ENCODE results near the gene MED1.
"Not testable (repeated sequence)": the region's sequence is repeated elsewhere in the genome, so short reads cannot be mapped to it uniquely, and the experiment has no call there.

MED1 gene

DNA sequence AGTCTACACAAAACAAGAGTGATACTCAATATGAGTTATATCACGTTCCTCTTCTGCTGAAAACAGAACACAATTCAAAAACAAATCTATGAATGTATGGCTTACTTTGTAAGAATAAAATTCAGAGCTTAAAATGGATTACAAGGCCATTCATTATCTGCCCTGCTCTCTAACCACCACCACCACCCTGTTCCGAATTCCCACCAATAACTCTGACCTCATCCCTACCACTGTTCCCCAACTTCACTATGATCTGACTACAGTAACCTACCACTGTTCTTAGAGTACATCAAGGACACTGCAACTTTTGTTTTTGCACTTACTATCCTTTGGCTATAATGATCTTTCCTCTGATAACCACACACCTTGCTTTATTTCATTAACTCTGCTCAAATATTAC, 70.9 kb downstream of the MED1 start:
- H3K36me3 ChIP-seq (ENCODE audit: low read depth) = no peaks in the 10 kb centered on the region
- TF ChIP-seq, protein P1, sequence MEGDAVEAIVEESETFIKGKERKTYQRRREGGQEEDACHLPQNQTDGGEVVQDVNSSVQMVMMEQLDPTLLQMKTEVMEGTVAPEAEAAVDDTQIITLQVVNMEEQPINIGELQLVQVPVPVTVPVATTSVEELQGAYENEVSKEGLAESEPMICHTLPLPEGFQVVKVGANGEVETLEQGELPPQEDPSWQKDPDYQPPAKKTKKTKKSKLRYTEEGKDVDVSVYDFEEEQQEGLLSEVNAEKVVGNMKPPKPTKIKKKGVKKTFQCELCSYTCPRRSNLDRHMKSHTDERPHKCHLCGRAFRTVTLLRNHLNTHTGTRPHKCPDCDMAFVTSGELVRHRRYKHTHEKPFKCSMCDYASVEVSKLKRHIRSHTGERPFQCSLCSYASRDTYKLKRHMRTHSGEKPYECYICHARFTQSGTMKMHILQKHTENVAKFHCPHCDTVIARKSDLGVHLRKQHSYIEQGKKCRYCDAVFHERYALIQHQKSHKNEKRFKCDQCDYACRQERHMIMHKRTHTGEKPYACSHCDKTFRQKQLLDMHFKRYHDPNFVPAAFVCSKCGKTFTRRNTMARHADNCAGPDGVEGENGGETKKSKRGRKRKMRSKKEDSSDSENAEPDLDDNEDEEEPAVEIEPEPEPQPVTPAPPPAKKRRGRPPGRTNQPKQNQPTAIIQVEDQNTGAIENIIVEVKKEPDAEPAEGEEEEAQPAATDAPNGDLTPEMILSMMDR (IDR thresholded peaks at IDR 0.05; ENCODE audit: poor library complexity, severe bottlenecking) = no peak
- no peak overlapping the region for H3K4me3 ChIP-seq (ENCODE audit: severe bottlenecking)
- no peaks in the 10 kb centered on the region for H3K27me3 ChIP-seq (ENCODE audit: insufficient read depth, poor library complexity, severe bottlenecking)
- DNase-seq (ENCODE audit: low spot score) = no peak
- H3K27ac ChIP-seq (ENCODE audit: poor library complexity, severe bottlenecking) = no peak overlapping the region
- no peaks in the 10 kb centered on the region for H3K9me3 ChIP-seq (ENCODE audit: severe bottlenecking)
- H3K4me1 ChIP-seq (ENCODE audit: insufficient read depth, poor library complexity, severe bottlenecking) = peaks cover 6% of the 10 kb centered on the region
- no peak for ATAC-seq (ENCODE audit: low read depth)

DNA sequence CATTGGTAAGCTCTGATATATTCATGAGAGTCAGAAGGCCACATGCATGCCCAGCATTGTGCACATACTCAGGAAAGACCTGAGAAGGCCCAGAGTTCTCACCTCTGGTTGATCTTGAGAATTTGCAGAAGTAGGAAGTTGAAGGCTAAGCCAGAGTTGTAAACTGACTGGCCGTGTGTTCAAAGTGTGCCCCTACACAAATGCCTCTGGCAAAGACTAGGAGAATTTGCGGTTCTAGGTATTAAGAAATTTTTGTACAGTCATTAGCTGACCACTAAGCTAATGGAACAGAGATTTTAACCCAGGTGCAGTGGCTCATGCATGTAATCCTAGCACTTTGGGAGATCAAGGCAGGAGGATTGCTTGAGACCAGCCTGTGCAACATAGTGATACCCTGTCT, 74.6 kb downstream of the MED1 start:
- H3K4me1 ChIP-seq (ENCODE audit: insufficient read depth, poor library complexity, severe bottlenecking) = peaks cover 6% of the 10 kb centered on the region
- ATAC-seq (ENCODE audit: low read depth) (no peak), DNase-seq (ENCODE audit: low spot score) (no peak)
- no peaks in the 10 kb centered on the region for H3K36me3 ChIP-seq (ENCODE audit: low read depth)
- no peak overlapping the region for H3K4me3 ChIP-seq (ENCODE audit: severe bottlenecking)
- TF ChIP-seq, protein P1 (IDR thresholded peaks at IDR 0.05; ENCODE audit: poor library complexity, severe bottlenecking) = no peak
- no peaks in the 10 kb centered on the region for H3K9me3 ChIP-seq (ENCODE audit: severe bottlenecking)
- no peaks in the 10 kb centered on the region for H3K27me3 ChIP-seq (ENCODE audit: insufficient read depth, poor library complexity, severe bottlenecking)
- no peak overlapping the region for H3K27ac ChIP-seq (ENCODE audit: poor library complexity, severe bottlenecking)

DNA sequence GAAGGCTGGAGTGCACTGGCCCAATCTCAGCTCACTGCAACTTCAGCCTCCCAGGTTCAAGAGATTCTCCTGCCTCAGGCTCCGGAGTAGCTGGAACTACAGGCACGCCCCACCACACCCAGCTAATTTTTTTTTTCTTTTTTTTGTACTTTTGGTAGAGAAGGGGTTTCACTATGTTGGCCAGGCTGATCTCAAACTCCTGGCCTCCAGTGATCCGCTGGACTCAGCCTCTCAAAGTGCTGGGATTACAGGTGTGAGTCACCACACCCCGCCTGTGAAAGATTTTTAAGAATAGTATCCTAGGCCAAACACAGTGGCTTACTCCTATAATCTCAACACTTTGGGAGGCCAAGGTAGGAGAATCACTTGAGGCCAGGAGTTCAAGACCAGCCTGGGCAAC, 83.3 kb downstream of the MED1 start:
- not testable (repeated sequence) for H3K4me3 ChIP-seq (ENCODE audit: severe bottlenecking)

DNA sequence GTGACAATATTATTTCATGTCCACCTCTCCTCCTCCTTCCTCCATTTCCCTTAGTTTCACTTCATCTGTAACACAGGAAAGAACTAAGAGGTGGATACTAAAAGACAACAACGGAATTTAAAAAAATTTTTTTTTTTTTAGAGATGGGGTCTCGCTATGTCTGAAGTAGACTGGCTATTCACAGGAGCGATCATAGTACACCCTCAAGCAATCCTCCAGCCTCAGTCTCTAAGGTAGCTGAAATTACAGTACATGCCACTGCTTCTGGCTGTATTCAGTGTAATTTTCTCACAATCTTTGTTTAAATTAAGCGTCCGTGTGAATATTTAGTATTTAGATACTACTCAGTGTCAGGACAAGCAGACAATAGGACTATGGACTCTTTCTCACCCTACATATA, 85.2 kb downstream of the MED1 start:
- Histone ChIP-seq H3K9me3 (ENCODE audit: severe bottlenecking) (no peaks in the 10 kb centered on the region), H3K4me3 (ENCODE audit: severe bottlenecking) (no peak overlapping the region)
- no peak for ATAC-seq (ENCODE audit: low read depth)

More for the DNA sequence above, 83.3 kb downstream of the MED1 start:
- DNase-seq (ENCODE audit: low spot score); H3K4me1 ChIP-seq (ENCODE audit: insufficient read depth, poor library complexity, severe bottlenecking); H3K27ac ChIP-seq (ENCODE audit: poor library complexity, severe bottlenecking); H3K36me3 ChIP-seq (ENCODE audit: low read depth); H3K9me3 ChIP-seq (ENCODE audit: severe bottlenecking); H3K27me3 ChIP-seq (ENCODE audit: insufficient read depth, poor library complexity, severe bottlenecking); ATAC-seq (ENCODE audit: low read depth): not testable (repeated sequence)

DNA sequence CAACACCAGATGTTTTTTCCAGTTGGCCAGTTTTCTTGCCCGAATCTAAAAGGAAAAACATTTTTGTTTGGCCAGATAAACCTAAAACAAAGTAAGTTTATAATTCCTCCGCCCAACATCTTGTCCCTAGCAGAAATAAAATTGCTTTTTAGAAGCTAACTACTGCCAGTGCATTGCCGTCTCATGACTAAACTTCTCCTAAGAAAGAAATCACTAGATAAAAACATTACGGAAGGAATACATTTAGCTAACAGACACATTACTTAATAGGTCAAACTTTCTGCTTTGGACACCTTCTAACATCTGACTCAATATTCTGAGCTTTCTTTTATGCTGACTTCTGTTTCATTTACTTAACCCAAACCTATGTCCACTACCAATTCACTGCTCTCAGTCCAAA, 85.8 kb downstream of the MED1 start:
- no peaks in the 10 kb centered on the region for H3K4me1 ChIP-seq (ENCODE audit: insufficient read depth, poor library complexity, severe bottlenecking)
- no peak overlapping the region for H3K27ac ChIP-seq (ENCODE audit: poor library complexity, severe bottlenecking)
- H3K36me3 ChIP-seq (ENCODE audit: low read depth) = no peaks in the 10 kb centered on the region
- H3K4me3 ChIP-seq (ENCODE audit: severe bottlenecking) = no peak overlapping the region
- no peaks in the 10 kb centered on the region for H3K27me3 ChIP-seq (ENCODE audit: insufficient read depth, poor library complexity, severe bottlenecking)
- ATAC-seq (ENCODE audit: low read depth) = no peak
- no peak for DNase-seq (ENCODE audit: low spot score)
- TF ChIP-seq, protein P1 (IDR thresholded peaks at IDR 0.05; ENCODE audit: poor library complexity, severe bottlenecking) = no peak
- H3K9me3 ChIP-seq (ENCODE audit: severe bottlenecking) = no peaks in the 10 kb centered on the region

More for the DNA sequence above, 85.2 kb downstream of the MED1 start:
- Histone ChIP-seq H3K27ac (ENCODE audit: poor library complexity, severe bottlenecking) (no peak overlapping the region), H3K27me3 (ENCODE audit: insufficient read depth, poor library complexity, severe bottlenecking) (no peaks in the 10 kb centered on the region), H3K36me3 (ENCODE audit: low read depth) (no peaks in the 10 kb centered on the region), H3K4me1 (ENCODE audit: insufficient read depth, poor library complexity, severe bottlenecking) (no peaks in the 10 kb centered on the region)
- DNase-seq (ENCODE audit: low spot score) = no peak
- TF ChIP-seq, protein P1 (IDR thresholded peaks at IDR 0.05; ENCODE audit: poor library complexity, severe bottlenecking) = no peak

Data from RWPE2 (cell line).